IMR-90 (cell line): ENCODE results near the gene OPTC. TPM values are rescaled to one million over a fixed set of nuclear protein-coding genes. Genes with fewer than 3 reads are reported as not detected.
A peak's percentile ranks its signal among the peaks of the same experiment; 100 is the strongest.

Source experiments
- ATAC-seq: fragments of 200-7000 bp; cut with Tn5 transposase; 2 replicates; pipeline ENCODE4 v1.9.1; 2020; ENCODE audit warnings: low read depth, mild to moderate bottlenecking, moderate library complexity
- BruUV-seq: library from RNA; stranded (reverse); fragments of 400-500 nt; replicated peaks from 2 replicates; lab custom pipeline; 2021; lab: Mats Ljungman, UMichigan
- CTCF ChIA-PET: fragments of 300-600 bp; formaldehyde crosslinking; extraction: SDS; loops from one replicate; lab custom pipeline; 2021; ENCODE audit warnings: antibody characterized with exemption; lab: Yijun Ruan, JAX
- POLR2A ChIA-PET: fragments of 300-600 bp; sonication (Branson Sonifier 250); formaldehyde crosslinking; loops from one replicate; lab custom pipeline; 2022; ENCODE audit warnings: antibody characterized with exemption; ENCODE audit not compliant: unreplicated experiment; lab: Charles Lee
- DNase-seq: peaks from one replicate; pipeline ENCODE4 v3.0.0; 2013
- H2AFZ ChIP-seq: replicated peaks from 2 replicates; pipeline ENCODE3; 2013; ENCODE audit warnings: low read length, mild to moderate bottlenecking; ENCODE audit not compliant: poor library complexity
- H2AK5ac ChIP-seq: 2 replicates; pipeline ENCODE4 v1.6.1; 2013; ENCODE audit warnings: low read depth, low read length, inconsistent platforms
- H2AK9ac ChIP-seq: replicated peaks from 2 replicates; pipeline ENCODE3; 2013; ENCODE audit warnings: mild to moderate bottlenecking, low read depth, low read length, moderate library complexity; ENCODE audit not compliant: poor library complexity
- H2BK120ac ChIP-seq: 2 replicates; pipeline ENCODE4 v1.6.1; 2013; ENCODE audit warnings: low read depth, low read length, inconsistent platforms
- H2BK15ac ChIP-seq: 3 replicates; pipeline ENCODE4 v1.6.1; 2013; ENCODE audit warnings: low read depth, low read length, inconsistent platforms
- H2BK20ac ChIP-seq: 2 replicates; pipeline ENCODE4 v1.6.1; 2013; ENCODE audit warnings: low read depth, mild to moderate bottlenecking, inconsistent platforms, low read length, moderate library complexity
- H2BK5ac ChIP-seq: 2 replicates; pipeline ENCODE4 v1.6.1; 2013; ENCODE audit warnings: mild to moderate bottlenecking, low read depth, low read length, inconsistent platforms; ENCODE audit not compliant: poor library complexity, severe bottlenecking
- H3K14ac ChIP-seq: replicated peaks from 2 replicates; pipeline ENCODE4 v1.6.1; 2013; ENCODE audit warnings: low read depth, low read length, inconsistent platforms
- H3K18ac ChIP-seq: 2 replicates; pipeline ENCODE4 v1.6.1; 2013; ENCODE audit warnings: low read depth, low read length, control low read depth
- H3K23ac ChIP-seq: 2 replicates; pipeline ENCODE4 v1.6.1; 2013; ENCODE audit warnings: low read depth, low read length, inconsistent platforms
- H3K27ac ChIP-seq: 2 replicates; pipeline ENCODE4 v1.5.1; 2013; ENCODE audit warnings: mild to moderate bottlenecking, control low read depth, low read length; ENCODE audit not compliant: insufficient read depth
- H3K27me3 ChIP-seq: 2 replicates; pipeline ENCODE4 v1.6.1; 2013; ENCODE audit warnings: low read length; ENCODE audit not compliant: control insufficient read depth, insufficient read depth
- H3K36me3 ChIP-seq: 2 replicates; pipeline ENCODE4 v1.6.1; 2013; ENCODE audit warnings: low read length, mixed read lengths; ENCODE audit not compliant: control insufficient read depth, insufficient read depth
- H3K4ac ChIP-seq: 2 replicates; pipeline ENCODE4 v1.6.1; 2013; ENCODE audit warnings: low read depth, low read length, inconsistent platforms
- H3K4me1 ChIP-seq: 2 replicates; pipeline ENCODE4 v1.6.1; 2013; ENCODE audit warnings: low read length, mixed read lengths; ENCODE audit not compliant: control insufficient read depth, insufficient read depth
- H3K4me2 ChIP-seq: 2 replicates; pipeline ENCODE4 v1.6.1; 2013; ENCODE audit warnings: low read depth, mild to moderate bottlenecking, control low read depth, low read length, moderate library complexity
- H3K4me3 ChIP-seq: 2 replicates; pipeline ENCODE4 v1.5.1; 2013; ENCODE audit warnings: low read depth, mild to moderate bottlenecking, control low read depth, low read length, moderate library complexity; ENCODE audit not compliant: insufficient read depth
- H3K56ac ChIP-seq: 2 replicates; pipeline ENCODE4 v1.6.1; 2013; ENCODE audit warnings: low read length, inconsistent platforms; ENCODE audit not compliant: insufficient read depth; ENCODE audit errors: extremely low read depth
- H3K79me1 ChIP-seq, 2 experiments: 2 replicates each; pipeline ENCODE4 v1.6.1; 2013; ENCODE audit warnings: low read length in 2 of 2, inconsistent platforms in 1 of 2, low read depth in 1 of 2
- H3K9ac ChIP-seq: 2 replicates; pipeline ENCODE4 v1.6.1; 2013; ENCODE audit warnings: low read depth, low read length, control low read depth
- H3K9me1 ChIP-seq: 2 replicates; pipeline ENCODE4 v1.6.1; 2013; ENCODE audit warnings: low read length, inconsistent platforms; ENCODE audit not compliant: insufficient read depth
- H3K9me3 ChIP-seq: 2 replicates; pipeline ENCODE4 v1.6.1; 2013; ENCODE audit warnings: low read length; ENCODE audit not compliant: control insufficient read depth, insufficient read depth
- H4K20me1 ChIP-seq: 2 replicates; pipeline ENCODE4 v1.6.1; 2013; ENCODE audit warnings: low read length, inconsistent platforms; ENCODE audit not compliant: insufficient read depth
- H4K5ac ChIP-seq: 2 replicates; pipeline ENCODE4 v1.6.1; 2013; ENCODE audit warnings: mild to moderate bottlenecking, low read depth, low read length, control low read depth
- H4K8ac ChIP-seq, 2 experiments: 2 replicates each; pipeline ENCODE4 v1.6.1; 2013; ENCODE audit warnings: low read depth in 2 of 2, low read length in 2 of 2, control low read depth in 1 of 2, inconsistent platforms in 1 of 2
- H4K91ac ChIP-seq: 2 replicates; pipeline ENCODE4 v1.6.1; 2013; ENCODE audit warnings: low read depth, low read length, inconsistent platforms; ENCODE audit not compliant: insufficient read depth
- CEBPB ChIP-seq: IDR thresholded peaks from 2 replicates; pipeline ENCODE4 v1.6.1; 2012; ENCODE audit warnings: low read depth, low read length, improper control_type of control experiment
- FOS ChIP-seq: fragments of 150-350 bp; IDR thresholded peaks from 2 replicates; pipeline ENCODE4 v1.6.1; 2016; ENCODE audit warnings: low read depth, low read length
- MAFK ChIP-seq: IDR thresholded peaks from 2 replicates; pipeline ENCODE4 v1.6.1; 2012; ENCODE audit warnings: low read depth, low read length, improper control_type of control experiment
- MXI1 ChIP-seq: IDR thresholded peaks from 2 replicates; pipeline ENCODE4 v1.6.1; 2012; ENCODE audit warnings: low read depth, mild to moderate bottlenecking, low read length, moderate library complexity, borderline replicate concordance
- NFE2L2 ChIP-seq: fragments of 150-350 bp; IDR thresholded peaks from 2 replicates; pipeline ENCODE4 v1.6.1; 2016; ENCODE audit warnings: low read depth, mild to moderate bottlenecking, low read length
- POLR2A ChIP-seq: IDR thresholded peaks from 2 replicates; pipeline ENCODE4 v1.6.1; 2012; ENCODE audit warnings: mild to moderate bottlenecking, low read depth, low read length
- RAD21 ChIP-seq: IDR thresholded peaks from 2 replicates; pipeline ENCODE4 v1.6.1; 2012; ENCODE audit warnings: low read length, improper control_type of control experiment
- RFX5 ChIP-seq: IDR thresholded peaks from 2 replicates; pipeline ENCODE4 v1.8.0; 2012; ENCODE audit warnings: low read depth, mild to moderate bottlenecking, low read length, moderate library complexity
- SMC3 ChIP-seq: fragments of 150-350 bp; IDR thresholded peaks from 2 replicates; pipeline ENCODE4 v1.6.1; 2016; ENCODE audit warnings: low read depth, mild to moderate bottlenecking, antibody characterized with exemption, low read length, moderate library complexity
- WGBS, 2 experiments: methylation state at CpG; one replicate each; pipeline versions ENCODE4 v1.1.5 to v1.1.7; 2013; ENCODE audit warnings: missing lambda C conversion rate in 2 of 2; ENCODE audit not compliant: insufficient read length in 1 of 2; ENCODE audit errors: extremely low coverage in 2 of 2; 5-methylcytosine and 5-hydroxymethylcytosine counted together
- dilution Hi-C: fragments of 300-500 bp; cut with HindIII; formaldehyde crosslinking; loops from one replicate; pipeline ENCODE4 v1.14.3; 2018; ENCODE audit warnings: low sequenced_read_pairs; ENCODE audit not compliant: unreplicated experiment
- in situ Hi-C: fragments of 300-500 bp; cut with MboI; formaldehyde crosslinking; loops from 3 replicates; pipeline ENCODE4 v1.14.3; 2019; ENCODE audit warnings: low sequenced_read_pairs, inconsistent platforms, mixed read lengths
- intact Hi-C: fragments of 100-400 bp; cut with micrococcal nuclease; formaldehyde crosslinking; loops from 2 replicates; pipeline ENCODE4 v1.10.0; 2022
- polyA plus RNA-seq, 3 experiments: library from polyadenylated mRNA; depleted of rRNA; stranded (reverse); fragments of >200 nt; gene quantifications; 2 replicates each; pipeline ENCODE4 v1.2.3, GENCODE V29; 2012; ENCODE audit warnings: low replicate concordance in 1 of 3
- total RNA-seq: library from RNA; depleted of rRNA; stranded (reverse); fragments of >200 nt; gene quantifications from 2 replicates; pipeline ENCODE4 v1.2.3, GENCODE V29; 2012
- TF ChIP-seq, protein P1 (sequence below): fragments of 150-350 bp; IDR thresholded peaks from 2 replicates; pipeline ENCODE4 v1.6.1; 2017; ENCODE audit warnings: mild to moderate bottlenecking, antibody characterized with exemption, low read length, low read depth
- TF ChIP-seq, protein P2 (sequence below): fragments of 150-350 bp; IDR thresholded peaks from 2 replicates; pipeline ENCODE4 v1.6.1; 2016; ENCODE audit warnings: low read depth, mild to moderate bottlenecking, low read length, moderate library complexity, borderline replicate concordance

OPTC gene
- total and polyA plus RNA-seq, 2 of the 4 experiments (the other 2 are of a cell fraction), result not detected

DNA sequence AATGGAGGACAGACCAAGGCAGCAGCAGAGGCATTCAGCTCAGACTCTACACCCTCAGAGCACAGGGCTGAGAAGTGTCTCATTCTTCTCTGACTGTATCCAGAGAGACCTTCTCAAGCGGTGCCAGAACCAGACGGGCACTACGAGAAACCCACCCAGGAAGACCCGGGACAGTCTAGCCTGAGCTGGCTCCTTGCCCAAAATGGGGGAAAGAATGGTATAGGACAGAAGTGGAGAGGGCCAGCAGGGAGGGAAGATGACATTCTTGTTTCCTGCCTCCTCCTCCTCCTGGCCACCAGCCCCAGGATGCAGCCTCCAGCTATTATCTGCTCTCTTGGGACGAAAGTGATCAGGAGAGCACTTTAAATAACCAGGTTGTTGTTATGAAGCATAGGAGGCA lies 40.9 kb upstream of the OPTC start:
- Histone ChIP-seq H3K4me1 (peaks cover 2% of the 10 kb centered on the region; the same call in 1 of the 2 replicates), H3K18ac (no peak overlapping the region), H4K91ac (no peak overlapping the region), H3K4ac (no peak overlapping the region), H3K14ac (no peak overlapping the region), H3K79me1 (no peaks in the 10 kb centered on the region), H3K9me1 (no peaks in the 10 kb centered on the region), H4K8ac (no peak overlapping the region), H3K9ac (no peak overlapping the region), H2AK9ac (no peak overlapping the region), H4K5ac (no peak overlapping the region), H2BK120ac (no peak overlapping the region), H3K36me3 (no peaks in the 10 kb centered on the region), H2AK5ac (no peak overlapping the region), H3K56ac (no peak overlapping the region), H3K4me3 (no peak overlapping the region), H3K27ac (no peak overlapping the region), H2AFZ (peak overlapping the region; percentile 8), H4K20me1 (no peaks in the 10 kb centered on the region), H2BK20ac (no peak overlapping the region), H3K4me2 (no peak overlapping the region), H3K9me3 (no peaks in the 10 kb centered on the region), H3K23ac (no peak overlapping the region), H2BK15ac (no peak overlapping the region), H3K27me3 (peaks cover 48% of the 10 kb centered on the region), H2BK5ac (no peak overlapping the region)
- intact Hi-C loops, result no loop called here
- TF ChIP-seq NFE2L2 (no peak), RAD21 (no peak), MXI1 (no peak), CEBPB (no peak), SMC3 (no peak), POLR2A (no peak), RFX5 (no peak), FOS (no peak), MAFK (no peak)
- TF ChIP-seq, protein P1, sequence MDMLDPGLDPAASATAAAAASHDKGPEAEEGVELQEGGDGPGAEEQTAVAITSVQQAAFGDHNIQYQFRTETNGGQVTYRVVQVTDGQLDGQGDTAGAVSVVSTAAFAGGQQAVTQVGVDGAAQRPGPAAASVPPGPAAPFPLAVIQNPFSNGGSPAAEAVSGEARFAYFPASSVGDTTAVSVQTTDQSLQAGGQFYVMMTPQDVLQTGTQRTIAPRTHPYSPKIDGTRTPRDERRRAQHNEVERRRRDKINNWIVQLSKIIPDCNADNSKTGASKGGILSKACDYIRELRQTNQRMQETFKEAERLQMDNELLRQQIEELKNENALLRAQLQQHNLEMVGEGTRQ, result no peak
- TF ChIP-seq, protein P2, sequence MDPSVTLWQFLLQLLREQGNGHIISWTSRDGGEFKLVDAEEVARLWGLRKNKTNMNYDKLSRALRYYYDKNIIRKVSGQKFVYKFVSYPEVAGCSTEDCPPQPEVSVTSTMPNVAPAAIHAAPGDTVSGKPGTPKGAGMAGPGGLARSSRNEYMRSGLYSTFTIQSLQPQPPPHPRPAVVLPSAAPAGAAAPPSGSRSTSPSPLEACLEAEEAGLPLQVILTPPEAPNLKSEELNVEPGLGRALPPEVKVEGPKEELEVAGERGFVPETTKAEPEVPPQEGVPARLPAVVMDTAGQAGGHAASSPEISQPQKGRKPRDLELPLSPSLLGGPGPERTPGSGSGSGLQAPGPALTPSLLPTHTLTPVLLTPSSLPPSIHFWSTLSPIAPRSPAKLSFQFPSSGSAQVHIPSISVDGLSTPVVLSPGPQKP, result no peak
- ATAC-seq (no peak), DNase-seq (no peak)
- BruUV-seq, result no TSS peak
- WGBS, 2 experiments, result no CpG with 5 or more reads among the region's 5 CpGs
- ChIA-PET CTCF (interaction anchor here (0.6 to 0.9 kb wide), 2 partner anchors 13 to 113 kb away, joined by 3 read pairs; no protein-coding TSS in a partner anchor), POLR2A (no interaction called here)
- in situ Hi-C loops, result no loop called here
- dilution Hi-C loops, result no loop called here
